Measurements from ENCODE around the gene STEAP2.

- no peak for TF ChIP-seq POLR2A (IDR thresholded peaks at IDR 0.05; ENCODE audit: low read depth, low read length)
- TF ChIP-seq, protein P1, sequence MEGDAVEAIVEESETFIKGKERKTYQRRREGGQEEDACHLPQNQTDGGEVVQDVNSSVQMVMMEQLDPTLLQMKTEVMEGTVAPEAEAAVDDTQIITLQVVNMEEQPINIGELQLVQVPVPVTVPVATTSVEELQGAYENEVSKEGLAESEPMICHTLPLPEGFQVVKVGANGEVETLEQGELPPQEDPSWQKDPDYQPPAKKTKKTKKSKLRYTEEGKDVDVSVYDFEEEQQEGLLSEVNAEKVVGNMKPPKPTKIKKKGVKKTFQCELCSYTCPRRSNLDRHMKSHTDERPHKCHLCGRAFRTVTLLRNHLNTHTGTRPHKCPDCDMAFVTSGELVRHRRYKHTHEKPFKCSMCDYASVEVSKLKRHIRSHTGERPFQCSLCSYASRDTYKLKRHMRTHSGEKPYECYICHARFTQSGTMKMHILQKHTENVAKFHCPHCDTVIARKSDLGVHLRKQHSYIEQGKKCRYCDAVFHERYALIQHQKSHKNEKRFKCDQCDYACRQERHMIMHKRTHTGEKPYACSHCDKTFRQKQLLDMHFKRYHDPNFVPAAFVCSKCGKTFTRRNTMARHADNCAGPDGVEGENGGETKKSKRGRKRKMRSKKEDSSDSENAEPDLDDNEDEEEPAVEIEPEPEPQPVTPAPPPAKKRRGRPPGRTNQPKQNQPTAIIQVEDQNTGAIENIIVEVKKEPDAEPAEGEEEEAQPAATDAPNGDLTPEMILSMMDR (IDR thresholded peaks at IDR 0.05; ENCODE audit: extremely low read depth in 1 of 2, insufficient read depth in 1 of 2, low read depth in 1 of 2, low read length in 2 of 2): no peak
- TF ChIP-seq, protein P2, sequence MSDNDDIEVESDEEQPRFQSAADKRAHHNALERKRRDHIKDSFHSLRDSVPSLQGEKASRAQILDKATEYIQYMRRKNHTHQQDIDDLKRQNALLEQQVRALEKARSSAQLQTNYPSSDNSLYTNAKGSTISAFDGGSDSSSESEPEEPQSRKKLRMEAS (IDR thresholded peaks at IDR 0.05; ENCODE audit: insufficient read depth, insufficient read length): no peak
- no peak for TF ChIP-seq POLR2AphosphoS5 (IDR thresholded peaks at IDR 0.05; ENCODE audit: insufficient read depth, low read depth, low read length)
- TF ChIP-seq FOS (IDR thresholded peaks at IDR 0.05; ENCODE audit: borderline replicate concordance, insufficient read depth, low read length): no peak
Measured at GRCh38 chr7:90209776-90210175, 1.8 kb upstream of the STEAP2 start.
